HL-60 (cell line): ENCODE measurements around the gene HLA-DMA.
A peak's percentile ranks its signal among the peaks of the same experiment; 100 is the strongest.

Experiments
- DNase-seq, 2 experiments: peaks; one replicate each; pipeline ENCODE4 v3.0.0-alpha.2; 2010 to 2020; ENCODE audit warnings: low read depth in 1 of 2, low spot score in 1 of 2
- H3K27ac ChIP-seq: fragments of 250-450 bp; sonication (Bioruptor Pico); replicated peaks from 2 replicates; pipeline ENCODE4 v1.5.1; 2020; ENCODE audit warnings: mild to moderate bottlenecking, moderate library complexity
- H3K27me3 ChIP-seq: fragments of 250-450 bp; sonication (Bioruptor Pico); 2 replicates; pipeline ENCODE4 v1.5.1; 2021; ENCODE audit warnings: mild to moderate bottlenecking, moderate library complexity; ENCODE audit not compliant: insufficient read depth, poor library complexity, severe bottlenecking
- H3K4me3 ChIP-seq: replicated peaks from 2 replicates; pipeline ENCODE4 v1.5.1; 2011; ENCODE audit warnings: mild to moderate bottlenecking, control low read depth, low read length; ENCODE audit not compliant: insufficient read depth
- GABPA ChIP-seq: IDR thresholded peaks from 2 replicates; pipeline ENCODE4 v1.6.1; 2012; ENCODE audit warnings: low read depth
- POLR2AphosphoS5 ChIP-seq: IDR thresholded peaks from 2 replicates; pipeline ENCODE4 v1.6.1; 2012; ENCODE audit warnings: low read depth
- REST ChIP-seq: IDR thresholded peaks from 2 replicates; pipeline ENCODE4 v1.6.1; 2012; ENCODE audit warnings: low read depth; ENCODE audit not compliant: insufficient replicate concordance
- SPI1 ChIP-seq: IDR thresholded peaks from 2 replicates; pipeline ENCODE4 v1.6.1; 2012; ENCODE audit warnings: low read depth, mild to moderate bottlenecking, borderline replicate concordance
- long read RNA-seq: library from polyadenylated mRNA; unstranded; transcript quantifications from one replicate; pipeline ENCODE4 v2.0.0, GENCODE V29; 2020
- TF ChIP-seq, protein P1 (sequence below): IDR thresholded peaks from one replicate; pipeline ENCODE4 v1.5.1; 2011; ENCODE audit warnings: low read length, control low read depth, inconsistent platforms; ENCODE audit not compliant: insufficient read depth

HLA-DMA gene
- long read RNA-seq, transcript HLA-DMA-201 (5 exons, 1,123 nt) = major isoform, 6 of 7 reads
- long read RNA-seq, partial matches to known transcripts = 0 of 7 reads
- long read RNA-seq, other reads (novel, unspliced or antisense) = 1 of 7 reads

DNA sequence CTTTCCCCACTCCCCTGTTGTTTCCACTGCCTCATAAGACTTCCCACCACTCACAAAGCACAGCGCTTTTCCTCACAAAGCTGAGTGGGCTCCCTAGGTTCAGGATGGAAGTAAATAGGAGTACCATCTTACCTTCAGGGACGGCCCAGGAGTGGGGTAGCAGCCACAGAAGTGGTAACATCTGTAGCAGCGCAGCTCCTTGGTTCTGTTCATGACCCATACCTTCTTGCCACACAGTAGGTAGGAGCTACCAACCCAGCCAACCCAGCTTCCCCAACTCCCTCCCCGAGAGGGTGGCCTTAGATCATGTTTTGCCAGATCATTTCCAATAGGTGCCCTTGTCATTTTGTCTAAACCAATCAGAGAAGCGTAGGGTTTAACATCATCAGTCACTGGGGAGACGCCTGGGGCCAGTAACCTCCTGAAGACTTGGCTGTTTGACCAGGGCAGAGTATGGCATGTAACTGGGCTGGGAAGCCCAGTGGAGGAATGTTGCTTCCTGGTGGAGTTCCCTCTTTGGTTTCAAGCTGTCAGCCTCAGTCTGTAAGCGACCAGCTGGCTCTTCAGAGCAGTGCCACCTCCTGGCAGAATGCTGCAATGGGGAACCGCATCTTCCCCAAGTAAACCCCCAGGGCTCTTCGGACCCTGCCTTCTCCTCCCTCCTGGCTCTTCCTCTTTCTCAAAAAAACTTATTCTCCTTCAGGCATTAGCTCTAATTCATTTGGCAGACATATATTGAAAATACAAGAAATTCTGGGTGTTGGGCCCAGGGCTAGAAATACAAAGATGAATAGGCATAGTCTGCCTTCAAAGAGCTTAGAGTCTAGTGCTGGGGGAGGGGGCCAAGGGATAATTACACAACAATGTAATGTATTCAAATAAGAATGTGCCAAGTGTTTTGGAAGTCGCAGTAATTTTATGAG is at the start of gene HLA-DMA:
Gene HLA-DMA (minus strand): TSS at position 281 of the 923 bp plus-strand sequence. CDS start 61 bp downstream, at position 220.
- no peaks in the 10 kb centered on the region for H3K27me3 ChIP-seq
- DNase-seq = peak; percentile 90 to 93
- TF ChIP-seq, protein P1, sequence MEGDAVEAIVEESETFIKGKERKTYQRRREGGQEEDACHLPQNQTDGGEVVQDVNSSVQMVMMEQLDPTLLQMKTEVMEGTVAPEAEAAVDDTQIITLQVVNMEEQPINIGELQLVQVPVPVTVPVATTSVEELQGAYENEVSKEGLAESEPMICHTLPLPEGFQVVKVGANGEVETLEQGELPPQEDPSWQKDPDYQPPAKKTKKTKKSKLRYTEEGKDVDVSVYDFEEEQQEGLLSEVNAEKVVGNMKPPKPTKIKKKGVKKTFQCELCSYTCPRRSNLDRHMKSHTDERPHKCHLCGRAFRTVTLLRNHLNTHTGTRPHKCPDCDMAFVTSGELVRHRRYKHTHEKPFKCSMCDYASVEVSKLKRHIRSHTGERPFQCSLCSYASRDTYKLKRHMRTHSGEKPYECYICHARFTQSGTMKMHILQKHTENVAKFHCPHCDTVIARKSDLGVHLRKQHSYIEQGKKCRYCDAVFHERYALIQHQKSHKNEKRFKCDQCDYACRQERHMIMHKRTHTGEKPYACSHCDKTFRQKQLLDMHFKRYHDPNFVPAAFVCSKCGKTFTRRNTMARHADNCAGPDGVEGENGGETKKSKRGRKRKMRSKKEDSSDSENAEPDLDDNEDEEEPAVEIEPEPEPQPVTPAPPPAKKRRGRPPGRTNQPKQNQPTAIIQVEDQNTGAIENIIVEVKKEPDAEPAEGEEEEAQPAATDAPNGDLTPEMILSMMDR = peak; percentile 86
- TF ChIP-seq GABPA (no peak), SPI1 (peak; percentile 91), REST (no peak), POLR2AphosphoS5 (no peak)
- H3K4me3 ChIP-seq = no peak within 1 kb of the TSS
- H3K27ac ChIP-seq = 0 out of 2 replicates have a peak within 1 kb of the TSS, but pooled peaks have one; percentile 5

- no peak overlapping the region for H3K4me3 ChIP-seq
- DNase-seq = no peak
- no peak overlapping the region for H3K27ac ChIP-seq
- TF ChIP-seq SPI1 (no peak), POLR2AphosphoS5 (no peak), REST (no peak), GABPA (no peak)
- TF ChIP-seq, protein P1 = no peak
- no peaks in the 10 kb centered on the region for H3K27me3 ChIP-seq
Observed at GRCh38 chr6:33001685-33002084, 48.8 kb upstream of the HLA-DMA start.

DNA sequence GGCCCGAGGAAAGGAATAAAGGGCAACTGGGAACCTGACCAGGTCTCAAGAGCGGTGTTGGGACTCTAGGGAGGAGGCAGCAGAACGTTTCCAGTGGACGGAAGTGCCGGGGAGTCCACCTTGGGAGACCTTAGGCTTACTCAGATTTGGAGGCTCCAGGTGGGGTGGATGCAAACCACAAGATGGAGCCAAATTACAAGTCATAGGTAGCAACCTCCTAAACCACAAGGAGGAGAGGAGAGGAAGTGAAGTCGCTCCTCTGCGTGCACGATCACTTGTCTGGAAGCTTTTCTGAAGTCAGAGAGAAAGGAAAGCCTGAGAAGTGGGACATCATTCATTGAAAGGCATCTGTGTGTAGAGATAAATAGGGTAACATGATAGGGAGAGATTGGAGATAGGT is 47.2 kb upstream of the HLA-DMA start:
- no peak overlapping the region for H3K27ac ChIP-seq
- no peak overlapping the region for H3K4me3 ChIP-seq
- peak in 1 of 2 experiments; percentile 20 for DNase-seq
- H3K27me3 ChIP-seq = peaks cover 3% of the 10 kb centered on the region
- TF ChIP-seq REST = no peak
- TF ChIP-seq SPI1 = peak; percentile 60; the same call in 1 of the 2 replicates
